AG04449 (cell line): ENCODE data around the gene NOLC1.

Source experiments
- CTCF ChIA-PET: fragments of 350-600 bp; formaldehyde crosslinking; extraction: SDS; loops from one replicate; lab custom pipeline; 2021; ENCODE audit warnings: antibody characterized with exemption; lab: Yijun Ruan, JAX
- POLR2A ChIA-PET: fragments of 400-600, 350-600 bp; formaldehyde crosslinking; extraction: SDS; loops from one replicate; lab custom pipeline; 2020; ENCODE audit warnings: antibody characterized with exemption, inconsistent platforms; lab: Yijun Ruan, JAX
- DNase-seq: peaks from one replicate; pipeline ENCODE4 v3.0.0-alpha.2; 2010; ENCODE audit warnings: low read depth, low spot score
- H3K4me3 ChIP-seq: 2 replicates; pipeline ENCODE4 v1.5.1; 2011; ENCODE audit warnings: low read depth, mild to moderate bottlenecking, control low read depth, low read length
- CTCF ChIP-seq: IDR thresholded peaks from one replicate; pipeline ENCODE4 v1.5.1; 2011; ENCODE audit warnings: mild to moderate bottlenecking, moderate library complexity, low read length, control low read depth, inconsistent platforms; ENCODE audit not compliant: insufficient read depth; ENCODE audit errors: missing control alignments

NOLC1 gene

DNA sequence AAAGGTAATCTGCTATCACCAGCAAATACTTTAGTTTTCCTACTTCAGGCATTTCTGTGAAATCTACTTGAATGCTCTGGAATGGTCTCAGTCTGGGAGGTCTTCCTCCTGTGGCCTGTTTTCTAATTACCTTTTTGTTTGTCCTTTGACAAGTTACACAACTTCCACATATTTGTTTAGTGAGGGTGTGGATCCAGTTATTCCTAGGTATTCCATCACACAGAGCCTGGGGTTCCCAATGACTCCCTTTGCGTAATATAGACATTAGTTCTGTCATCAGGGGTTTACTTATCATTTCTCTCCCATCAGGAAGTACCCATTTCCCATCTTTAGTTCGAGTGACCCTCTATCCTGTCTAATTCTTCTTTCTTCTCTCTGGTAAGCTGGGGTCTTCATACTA, 45.8 kb downstream of the NOLC1 start:
- TF ChIP-seq CTCF: no peak
- no peak overlapping the region for H3K4me3 ChIP-seq
- ChIA-PET POLR2A (no interaction called here), CTCF (interaction anchor here (1.5 kb wide), 2 partner anchors 29 to 154 kb away, joined by 4 read pairs; no protein-coding TSS in a partner anchor)
- no peak for DNase-seq

GRCh38 chr10:102200751-102201640, 48.8 kb downstream of the NOLC1 start:
- ChIA-PET CTCF (interaction anchor here (2.3 kb wide), 1 partner anchor 30 kb away, joined by 7 read pairs; no protein-coding TSS in a partner anchor), POLR2A (no interaction called here)
- no peak overlapping the region for H3K4me3 ChIP-seq
- no peak for TF ChIP-seq CTCF
- DNase-seq: no peak

DNA sequence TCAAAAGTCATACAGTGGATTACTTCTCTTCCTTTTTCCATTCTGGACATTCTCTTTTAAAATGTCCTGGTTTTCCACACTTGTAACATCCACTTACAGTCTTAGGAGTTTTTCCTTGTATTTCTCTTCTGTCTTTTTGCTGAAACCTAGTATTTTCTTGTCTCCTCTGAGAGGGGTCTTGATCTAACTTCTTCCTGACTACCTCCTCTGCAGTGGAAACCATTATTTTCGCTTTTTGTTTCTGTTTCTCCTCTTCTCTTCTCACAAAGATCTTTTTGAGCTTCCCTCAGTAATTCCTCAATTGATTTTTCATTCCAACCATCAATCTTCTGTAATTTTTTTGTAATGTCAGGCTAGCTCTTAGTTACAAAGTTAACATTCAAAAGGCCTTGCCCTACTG, 50.2 kb downstream of the NOLC1 start:
- DNase-seq: no peak
- no peak for TF ChIP-seq CTCF
- H3K4me3 ChIP-seq: no peak overlapping the region
- ChIA-PET CTCF (no interaction called here), POLR2A (no interaction called here)

DNA sequence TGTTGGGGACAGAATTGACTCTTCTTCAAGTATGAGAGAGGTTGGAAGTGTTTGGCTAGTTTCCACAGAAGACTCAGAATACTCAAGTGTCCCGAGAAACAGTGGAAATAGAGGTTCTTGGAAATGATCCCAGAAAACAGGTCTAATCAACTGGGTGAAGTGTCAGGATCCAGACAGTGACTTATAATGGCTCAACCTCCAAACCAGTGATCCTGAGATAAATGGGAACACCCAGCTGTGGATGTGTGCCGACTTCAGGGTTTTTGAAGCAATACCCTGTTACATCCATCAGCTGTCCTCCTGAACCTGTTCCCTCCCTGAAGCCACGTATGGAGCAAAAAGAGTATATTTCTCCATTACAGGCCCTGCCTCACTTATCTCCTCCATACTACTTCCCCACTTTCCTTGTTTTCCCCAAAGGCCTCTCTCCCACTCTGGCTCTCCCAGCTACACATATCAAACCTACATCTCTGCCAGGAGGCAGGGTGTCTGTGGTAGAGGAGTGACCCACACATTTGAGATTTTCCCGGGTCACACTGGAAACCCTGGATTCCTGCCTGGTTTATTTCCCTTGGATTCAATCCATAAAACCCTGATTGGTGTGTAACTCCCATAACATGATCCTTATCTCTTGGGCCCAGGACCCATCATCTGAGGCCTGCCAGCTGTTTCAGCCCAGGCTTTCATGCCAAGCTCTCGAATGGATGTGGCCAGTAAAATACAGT, 56.3 kb downstream of the NOLC1 start:
- TF ChIP-seq CTCF: no peak
- no peak for DNase-seq
- CTCF ChIA-PET: interaction anchor here (0.9 to 2.3 kb wide), 3 partner anchors 21 to 143 kb away, joined by 3 to 10 read pairs (median 5); no protein-coding TSS in a partner anchor
- no peak overlapping the region for H3K4me3 ChIP-seq
- POLR2A ChIA-PET: interaction anchor here (0.7 kb wide), 1 partner anchor 169 kb away, joined by 3 read pairs; no protein-coding TSS in a partner anchor

GRCh38 chr10:102211615-102212299, 59.6 kb downstream of the NOLC1 start:
- no peak for TF ChIP-seq CTCF
- CTCF ChIA-PET: interaction anchor here (0.7 to 2.5 kb wide), 6 partner anchors 9 to 263 kb away, joined by 3 to 5 read pairs (median 4); no protein-coding TSS in a partner anchor
- POLR2A ChIA-PET: no interaction called here
- H3K4me3 ChIP-seq: no peak overlapping the region
- DNase-seq: no peak
